DND-41 (cell line): ENCODE results near the gene MYOD1.

ENCODE experiments used
- EZH2 ChIP-seq: IDR thresholded peaks from 3 replicates; pipeline ENCODE4 v1.6.1; 2012; ENCODE audit warnings: borderline replicate concordance, low read depth, mild to moderate bottlenecking, moderate library complexity, low read length, inconsistent platforms; ENCODE audit not compliant: severe bottlenecking
- TF ChIP-seq, protein P1 (sequence below): IDR thresholded peaks from 2 replicates; pipeline ENCODE4 v1.5.1; 2012; ENCODE audit warnings: borderline replicate concordance, low read length, moderate library complexity, mild to moderate bottlenecking; ENCODE audit not compliant: poor library complexity, severe bottlenecking; ENCODE audit errors: extremely low read depth

DNA sequence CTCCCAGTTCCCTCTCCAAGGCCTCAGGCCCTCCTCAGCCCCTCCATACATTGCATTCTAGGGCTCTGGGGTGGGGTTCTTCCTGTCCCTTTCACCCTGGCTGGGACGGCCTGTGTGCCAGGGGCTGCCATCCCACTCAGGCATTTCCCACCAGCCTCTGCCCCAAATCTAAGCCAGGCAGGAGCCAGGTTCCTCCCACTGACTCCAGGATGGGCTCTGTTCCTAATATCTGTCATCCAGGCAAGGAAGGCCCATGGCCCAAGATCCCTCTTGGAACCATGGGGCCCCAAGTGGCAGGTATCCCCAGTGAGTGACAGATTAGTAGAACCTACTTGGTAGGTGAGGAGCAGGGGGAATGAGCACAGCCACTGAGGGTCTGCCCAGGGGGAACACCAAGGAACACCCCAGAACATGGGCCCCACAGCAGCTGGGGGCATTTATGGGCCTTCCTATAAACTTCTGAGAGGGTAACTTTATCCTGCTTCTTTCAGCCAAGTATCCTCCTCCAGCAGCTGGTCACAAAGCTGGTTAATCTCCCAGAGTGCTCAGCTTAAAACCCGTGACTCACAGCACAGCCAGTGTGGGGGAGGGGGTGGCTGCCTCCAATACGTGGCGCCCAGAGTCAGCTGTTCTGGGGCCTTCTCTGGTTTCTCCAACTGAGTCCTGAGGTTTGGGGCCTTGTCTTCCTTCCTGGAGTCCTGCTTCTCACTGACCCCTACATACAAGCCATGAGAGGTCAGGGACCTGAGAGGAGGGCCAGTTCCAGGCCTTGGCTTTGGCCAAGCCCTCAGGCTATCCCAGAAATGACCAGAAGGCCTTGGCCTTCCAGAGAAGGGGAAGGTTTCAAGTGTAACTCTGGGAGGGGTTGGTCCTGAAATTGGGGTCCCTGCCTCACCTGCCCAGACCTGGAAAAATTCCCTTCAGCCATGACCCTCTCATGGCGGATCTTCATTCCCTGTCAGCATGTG is 19.9 kb upstream of the MYOD1 start:
- TF ChIP-seq, protein P1, sequence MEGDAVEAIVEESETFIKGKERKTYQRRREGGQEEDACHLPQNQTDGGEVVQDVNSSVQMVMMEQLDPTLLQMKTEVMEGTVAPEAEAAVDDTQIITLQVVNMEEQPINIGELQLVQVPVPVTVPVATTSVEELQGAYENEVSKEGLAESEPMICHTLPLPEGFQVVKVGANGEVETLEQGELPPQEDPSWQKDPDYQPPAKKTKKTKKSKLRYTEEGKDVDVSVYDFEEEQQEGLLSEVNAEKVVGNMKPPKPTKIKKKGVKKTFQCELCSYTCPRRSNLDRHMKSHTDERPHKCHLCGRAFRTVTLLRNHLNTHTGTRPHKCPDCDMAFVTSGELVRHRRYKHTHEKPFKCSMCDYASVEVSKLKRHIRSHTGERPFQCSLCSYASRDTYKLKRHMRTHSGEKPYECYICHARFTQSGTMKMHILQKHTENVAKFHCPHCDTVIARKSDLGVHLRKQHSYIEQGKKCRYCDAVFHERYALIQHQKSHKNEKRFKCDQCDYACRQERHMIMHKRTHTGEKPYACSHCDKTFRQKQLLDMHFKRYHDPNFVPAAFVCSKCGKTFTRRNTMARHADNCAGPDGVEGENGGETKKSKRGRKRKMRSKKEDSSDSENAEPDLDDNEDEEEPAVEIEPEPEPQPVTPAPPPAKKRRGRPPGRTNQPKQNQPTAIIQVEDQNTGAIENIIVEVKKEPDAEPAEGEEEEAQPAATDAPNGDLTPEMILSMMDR, result no peak
- TF ChIP-seq EZH2, result no peak
